ENCODE data around the gene RELA.

The RELA gene

DNA sequence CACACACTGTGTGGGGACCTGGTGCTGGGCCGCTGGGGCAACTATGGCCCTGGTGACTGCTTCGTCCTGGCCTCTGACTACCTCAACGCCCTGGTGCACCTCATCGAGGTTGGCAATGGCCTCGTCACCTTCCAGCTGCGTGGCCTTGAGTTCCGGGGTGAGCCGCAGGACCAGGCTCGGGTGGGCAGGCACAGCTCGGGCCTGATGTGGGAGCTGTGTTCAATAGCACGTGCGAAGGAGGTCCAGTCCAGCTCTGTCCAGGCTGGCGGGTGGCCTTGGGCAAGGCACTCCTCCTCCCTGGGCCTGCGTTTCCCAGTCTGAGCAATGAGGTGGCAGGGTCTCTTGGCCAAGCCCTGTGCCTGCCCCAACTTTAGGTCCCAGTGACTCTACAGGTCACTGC is 33.1 kb downstream of the RELA start:
- DNase-seq: no peak

DNA sequence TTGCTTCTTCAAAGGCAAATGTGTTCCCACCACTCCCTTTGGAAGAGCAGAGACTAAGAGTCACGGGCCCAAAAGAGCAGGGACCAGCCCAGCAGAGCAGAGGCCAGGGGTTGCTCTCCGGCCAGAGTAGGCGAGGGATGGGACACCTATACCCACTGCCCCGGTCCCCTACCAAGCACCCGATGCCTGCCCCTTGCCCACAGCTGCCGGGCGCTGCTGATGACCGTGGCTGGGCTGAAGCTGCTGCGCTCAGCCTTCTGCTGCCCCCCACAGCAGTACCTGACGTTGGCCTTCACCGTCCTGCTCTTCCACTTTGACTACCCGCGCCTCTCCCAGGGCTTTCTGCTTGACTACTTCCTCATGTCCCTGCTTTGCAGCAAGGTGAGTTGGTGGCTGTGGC is 35.5 kb downstream of the RELA start:
- DNase-seq: no peak

DNA sequence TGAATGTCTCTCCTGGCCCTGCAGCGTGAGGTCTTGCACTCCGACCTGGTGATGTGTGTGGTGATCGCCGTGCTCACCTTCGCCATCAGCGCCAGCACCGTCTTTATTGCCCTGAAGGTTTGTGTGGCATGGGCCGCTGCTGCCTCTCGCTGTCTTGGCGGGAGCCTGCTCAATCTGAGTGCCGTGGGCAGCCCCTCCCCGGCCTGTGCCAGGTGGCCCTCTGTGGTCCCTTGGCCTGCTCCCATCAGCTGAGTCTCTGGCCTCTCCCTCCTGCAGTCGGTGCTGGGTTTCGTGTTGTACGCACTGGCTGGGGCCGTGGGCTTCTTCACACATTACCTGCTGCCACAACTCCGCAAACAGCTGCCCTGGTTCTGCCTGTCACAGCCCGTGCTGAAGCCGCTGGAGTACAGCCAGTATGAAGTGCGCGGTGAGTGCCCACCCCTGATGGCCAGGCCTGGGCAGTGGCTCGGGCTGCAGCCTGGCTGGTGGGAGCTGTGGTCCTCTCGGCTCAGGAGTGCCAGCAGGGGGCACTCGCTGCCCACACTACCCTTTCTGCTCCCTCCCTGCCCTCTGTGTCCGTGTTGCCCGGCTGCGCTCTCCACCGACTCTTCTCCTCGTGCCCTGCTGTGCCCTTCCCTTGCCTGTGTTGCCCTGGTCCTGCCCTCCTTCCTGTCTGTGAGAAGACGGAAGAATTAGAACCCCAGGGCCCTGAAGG is 36.9 kb downstream of the RELA start:
- peak; percentile 23 for DNase-seq

DNA sequence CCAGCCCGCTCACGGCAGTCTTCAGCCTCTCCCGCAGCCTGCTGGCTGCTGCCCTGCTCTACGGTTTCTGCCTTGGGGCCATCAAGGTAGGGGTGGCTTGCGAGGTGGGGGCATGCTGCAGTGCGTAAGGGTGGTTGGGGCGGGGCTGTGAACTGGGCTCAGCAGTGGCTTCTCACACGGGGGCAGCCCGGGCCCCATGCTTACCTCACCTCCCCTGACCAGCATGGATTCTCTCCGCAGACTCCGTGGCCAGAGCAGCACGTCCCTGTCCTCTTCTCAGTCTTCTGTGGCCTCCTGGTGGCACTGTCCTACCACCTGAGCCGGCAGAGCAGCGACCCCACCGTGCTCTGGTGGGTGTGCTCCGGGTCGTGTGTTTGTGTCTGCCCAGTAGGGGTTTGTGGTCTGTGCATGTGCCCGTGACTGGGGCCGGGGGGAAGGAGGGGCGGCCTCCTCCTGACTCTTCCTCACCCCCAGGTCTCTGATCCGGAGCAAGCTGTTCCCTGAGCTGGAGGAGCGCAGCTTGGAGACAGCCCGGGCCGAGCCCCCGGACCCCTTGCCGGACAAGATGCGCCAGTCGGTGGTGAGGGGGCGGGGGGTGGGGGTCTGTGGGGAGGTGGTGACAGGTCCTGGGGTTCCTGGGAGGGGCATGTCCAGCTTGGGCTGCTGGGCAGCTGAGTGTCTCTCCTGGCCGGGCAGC is 37.6 kb downstream of the RELA start:
- no peak for DNase-seq

DNA sequence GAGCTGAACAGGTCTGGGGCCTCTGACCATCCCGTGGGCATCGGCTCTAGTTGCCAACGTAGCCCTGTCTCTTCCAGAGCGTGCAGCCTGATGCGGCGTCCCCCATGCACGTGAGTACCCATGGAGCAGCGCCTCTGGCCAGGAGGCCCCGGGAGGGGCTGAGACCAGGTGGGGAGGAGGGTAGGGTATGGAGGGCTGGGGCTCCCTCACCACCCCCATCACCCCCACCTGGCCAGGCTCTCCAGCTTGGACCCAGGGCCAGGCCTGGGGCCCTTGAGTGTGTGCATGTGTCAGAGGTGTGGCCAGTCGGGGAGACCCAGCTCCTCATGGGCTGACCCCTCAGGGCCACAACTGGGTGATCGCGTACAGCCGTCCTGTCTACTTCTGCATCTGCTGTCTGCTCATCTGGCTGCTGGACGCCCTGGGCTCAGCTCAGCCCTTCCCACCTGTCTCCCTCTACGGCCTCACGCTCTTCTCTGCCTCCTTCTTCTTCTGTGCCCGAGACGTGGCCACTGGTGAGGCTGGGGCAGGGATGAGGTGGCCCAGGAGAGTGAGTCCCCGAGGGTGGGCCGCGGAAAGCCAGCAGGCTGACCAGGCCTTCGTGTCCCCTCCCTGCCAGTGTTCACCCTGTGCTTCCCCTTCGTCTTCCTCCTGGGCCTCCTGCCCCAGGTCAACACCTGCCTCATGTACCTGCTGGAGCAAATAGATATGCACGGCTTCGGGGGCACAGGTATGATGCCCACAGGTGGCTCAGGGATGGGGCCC is 38.7 kb downstream of the RELA start:
- no peak for DNase-seq

DNA sequence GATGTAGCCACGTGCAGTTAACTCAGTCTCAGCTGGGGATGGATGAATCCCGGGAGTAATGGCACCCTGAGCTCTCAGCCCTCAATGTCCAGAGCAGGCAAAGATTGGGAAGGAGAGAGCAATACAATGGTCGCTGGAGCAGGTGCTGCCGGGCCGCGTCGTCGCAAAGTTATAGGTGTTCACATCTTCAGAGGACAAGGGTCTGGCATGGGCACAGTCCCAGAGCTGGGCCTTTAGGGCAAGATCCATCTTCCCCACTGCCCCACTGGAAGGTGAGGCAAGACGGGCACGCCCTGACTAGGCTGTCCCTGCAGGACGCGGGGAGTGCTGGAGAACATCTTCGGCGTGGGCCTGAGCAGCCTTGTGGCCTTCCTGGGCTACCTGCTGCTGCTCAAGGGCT is 39.5 kb downstream of the RELA start:
- DNase-seq: no peak

DNA sequence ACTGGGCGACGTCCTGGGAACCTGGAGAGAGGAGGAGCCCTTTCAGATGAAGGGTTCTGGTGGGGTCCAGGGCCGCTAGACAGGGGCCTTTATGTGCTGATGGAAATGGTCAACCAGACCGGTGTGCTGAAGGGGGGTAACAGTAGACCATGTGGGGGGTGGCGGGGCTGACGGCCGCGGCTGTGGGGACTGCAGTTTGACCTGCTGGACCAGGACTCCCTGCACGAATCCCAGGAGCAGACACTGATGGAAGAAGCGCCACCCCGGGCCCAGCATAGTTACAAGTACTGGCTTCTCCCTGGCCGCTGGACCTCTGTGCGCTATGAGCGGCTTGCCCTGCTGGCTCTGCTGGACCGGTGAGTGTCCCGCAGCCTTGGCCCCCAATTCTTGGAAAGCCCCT is 40.7 kb downstream of the RELA start:
- DNase-seq: no peak

DNA sequence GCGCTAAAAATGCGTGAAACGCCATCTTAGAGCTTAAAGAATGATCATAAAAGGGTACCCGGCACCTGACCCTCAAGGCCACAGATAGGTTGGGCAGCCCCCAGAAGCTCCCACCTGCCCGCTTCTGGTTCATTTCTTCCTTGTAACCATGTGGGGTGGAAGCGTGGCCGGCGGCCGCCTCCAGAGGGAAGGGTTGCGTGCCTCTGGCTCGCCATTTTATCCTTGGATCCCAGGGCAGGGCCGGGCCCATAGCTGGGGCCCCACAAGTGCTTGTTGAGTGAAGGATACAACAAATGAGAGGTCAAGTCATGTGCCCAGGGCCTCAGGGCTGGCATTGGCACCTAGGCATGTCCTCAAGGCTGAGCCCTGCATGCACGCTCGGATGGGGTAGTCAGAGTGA is 41.3 kb downstream of the RELA start:
- DNase-seq: no peak

DNA sequence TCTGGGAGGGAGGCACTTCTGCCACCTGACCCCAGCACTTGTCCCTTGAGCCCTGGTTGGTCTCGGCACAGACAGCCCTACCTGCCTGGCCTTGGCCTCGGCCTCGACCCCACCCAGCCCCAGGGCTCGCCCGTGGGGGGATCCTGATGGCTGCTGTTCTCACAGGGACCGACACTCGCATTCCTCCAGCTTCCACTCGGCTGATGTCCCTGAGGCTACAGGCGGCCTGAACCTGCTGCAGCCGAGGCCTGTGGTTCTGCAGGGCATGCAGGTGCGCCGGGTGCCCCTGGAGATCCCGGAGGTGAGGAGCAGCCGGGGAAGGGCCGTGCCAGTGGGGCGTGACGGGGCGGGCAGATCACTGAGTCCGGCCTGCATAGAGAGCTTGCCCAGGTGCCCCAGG is 42.0 kb downstream of the RELA start:
- DNase-seq: no peak

DNA sequence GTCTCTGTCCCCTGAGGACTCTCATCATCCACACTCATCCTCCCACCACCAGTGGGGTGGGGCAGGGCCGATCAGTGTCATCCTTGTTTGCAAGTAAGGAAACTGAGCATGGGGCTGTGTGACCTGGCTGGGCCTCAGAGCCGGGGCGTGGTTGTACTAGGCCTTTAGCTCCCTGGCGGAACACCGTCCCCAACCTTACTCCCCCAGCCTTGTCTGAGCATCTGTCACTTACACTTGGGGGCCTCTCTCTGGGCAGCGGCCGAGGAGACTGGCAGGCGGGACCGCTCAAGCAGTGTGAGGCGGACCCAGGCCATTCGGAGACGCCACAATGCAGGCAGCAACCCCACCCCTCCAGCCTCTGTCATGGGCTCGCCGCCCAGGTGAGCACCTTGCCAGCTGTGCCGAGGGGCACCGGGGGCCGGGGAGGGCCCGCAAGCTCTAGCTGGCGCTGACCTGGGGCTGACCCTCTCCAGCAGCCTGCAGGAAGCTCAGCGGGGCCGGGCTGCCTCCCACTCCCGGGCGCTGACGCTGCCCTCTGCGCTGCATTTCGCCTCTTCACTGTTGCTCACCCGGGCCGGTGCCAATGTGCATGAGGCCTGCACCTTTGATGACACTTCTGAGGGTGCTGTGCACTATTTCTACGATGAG is 43.3 kb downstream of the RELA start:
- no peak for DNase-seq

DNA sequence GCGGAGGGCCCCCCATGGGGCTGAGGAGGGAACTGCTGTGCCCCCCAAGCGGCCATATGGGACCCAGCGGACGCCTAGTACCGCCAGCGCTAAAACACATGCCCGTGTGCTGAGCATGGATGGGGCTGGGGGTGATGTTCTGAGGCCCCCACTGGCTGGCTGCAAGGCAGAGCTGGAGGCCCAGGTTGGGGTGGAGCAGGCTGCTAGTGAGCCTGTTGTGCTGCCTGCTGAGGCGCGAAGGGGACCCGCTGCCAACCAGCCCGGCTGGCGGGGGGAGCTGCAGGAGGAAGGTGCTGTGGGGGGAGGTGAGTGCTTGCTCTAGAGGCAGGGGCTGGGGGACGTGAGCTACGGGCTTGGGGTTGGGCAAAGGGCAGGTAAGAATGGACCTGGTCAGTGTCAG is 44.0 kb downstream of the RELA start:
- no peak for DNase-seq

DNA sequence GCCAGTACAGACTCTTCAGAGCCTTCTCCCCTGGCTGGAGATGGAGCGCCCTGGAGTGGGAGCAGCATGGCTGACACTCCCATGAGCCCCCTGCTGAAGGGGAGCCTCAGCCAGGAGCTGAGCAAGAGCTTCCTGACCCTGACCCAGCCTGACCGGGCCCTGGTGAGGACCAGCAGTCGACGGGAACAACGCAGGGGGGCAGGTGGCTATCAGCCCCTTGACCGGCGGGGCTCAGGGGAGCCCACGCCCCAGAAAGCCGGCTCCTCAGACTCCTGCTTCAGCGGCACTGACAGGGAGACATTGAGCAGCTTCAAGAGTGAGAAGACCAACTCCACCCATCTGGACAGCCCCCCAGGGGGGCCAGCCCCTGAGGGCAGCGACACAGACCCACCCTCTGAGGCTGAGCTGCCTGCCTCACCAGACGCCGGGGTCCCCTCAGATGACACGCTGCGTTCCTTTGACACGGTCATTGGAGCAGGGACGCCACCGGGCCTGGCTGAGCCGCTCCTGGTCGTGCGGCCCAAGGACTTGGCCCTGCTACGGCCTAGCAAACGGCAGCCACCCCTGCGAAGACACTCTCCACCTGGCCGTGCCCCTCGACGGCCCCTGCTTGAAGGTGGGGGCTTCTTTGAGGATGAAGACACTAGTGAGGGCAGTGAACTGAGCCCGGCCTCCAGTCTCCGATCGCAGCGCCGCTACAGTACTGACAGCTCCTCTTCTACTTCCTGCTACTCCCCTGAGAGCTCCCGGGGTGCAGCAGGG is 44.5 kb downstream of the RELA start:
- no peak for DNase-seq

DNA sequence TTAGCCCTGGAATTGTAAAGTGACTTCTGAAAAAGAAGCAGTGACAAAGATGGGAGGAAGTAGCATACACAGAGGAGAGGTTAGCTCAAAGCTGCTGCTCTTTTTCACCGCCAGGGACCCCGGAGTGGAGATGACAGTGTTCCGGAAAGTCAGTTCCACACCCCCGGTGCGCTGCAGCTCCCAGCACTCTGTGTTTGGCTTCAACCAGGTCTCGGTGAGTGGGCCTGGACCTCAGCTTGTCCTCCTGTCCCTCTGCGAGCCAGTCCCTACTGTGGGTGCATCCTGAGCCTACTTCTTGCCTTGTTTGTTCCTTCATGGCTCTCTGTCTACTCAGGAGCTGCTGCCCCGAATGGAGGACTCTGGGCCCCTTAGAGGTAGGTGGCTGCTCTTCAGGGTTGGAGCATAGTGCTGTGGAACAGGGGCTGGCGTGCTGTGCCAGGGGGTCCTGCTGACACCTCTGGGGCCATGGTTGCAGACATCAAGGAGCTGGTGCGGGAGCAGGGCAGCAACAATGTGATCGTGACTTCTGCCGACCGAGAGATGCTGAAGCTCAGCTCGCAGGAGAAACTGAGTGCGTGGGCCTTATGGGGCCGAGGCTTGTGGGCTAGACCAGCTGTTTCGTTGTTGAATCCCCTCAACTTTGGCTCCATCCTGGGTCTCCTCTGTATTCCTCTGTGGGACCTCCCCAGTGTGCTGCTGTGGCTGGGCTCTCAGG is 45.4 kb downstream of the RELA start:
- no peak for DNase-seq

DNA sequence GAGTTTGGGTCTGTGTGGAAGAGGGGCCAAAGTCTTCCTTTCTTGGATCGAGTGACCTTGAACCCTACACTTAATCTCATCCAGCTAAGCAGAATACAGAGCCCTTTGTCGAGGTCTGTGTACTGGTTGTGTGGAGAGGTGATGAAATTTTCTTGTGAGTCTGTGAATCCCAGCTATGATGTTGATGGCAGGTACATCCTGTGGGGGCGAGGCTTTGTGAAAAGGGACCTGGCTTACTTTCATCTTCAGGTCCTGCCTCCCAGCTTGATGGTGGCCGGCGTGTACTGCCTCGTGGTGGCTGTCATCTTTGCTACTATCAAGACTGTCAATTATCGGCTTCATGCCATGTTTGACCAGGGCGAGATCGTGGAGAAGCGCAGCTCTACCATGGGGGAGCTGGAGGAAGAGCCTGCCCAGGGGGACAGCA is 46.1 kb downstream of the RELA start:
- no peak for DNase-seq

DNA sequence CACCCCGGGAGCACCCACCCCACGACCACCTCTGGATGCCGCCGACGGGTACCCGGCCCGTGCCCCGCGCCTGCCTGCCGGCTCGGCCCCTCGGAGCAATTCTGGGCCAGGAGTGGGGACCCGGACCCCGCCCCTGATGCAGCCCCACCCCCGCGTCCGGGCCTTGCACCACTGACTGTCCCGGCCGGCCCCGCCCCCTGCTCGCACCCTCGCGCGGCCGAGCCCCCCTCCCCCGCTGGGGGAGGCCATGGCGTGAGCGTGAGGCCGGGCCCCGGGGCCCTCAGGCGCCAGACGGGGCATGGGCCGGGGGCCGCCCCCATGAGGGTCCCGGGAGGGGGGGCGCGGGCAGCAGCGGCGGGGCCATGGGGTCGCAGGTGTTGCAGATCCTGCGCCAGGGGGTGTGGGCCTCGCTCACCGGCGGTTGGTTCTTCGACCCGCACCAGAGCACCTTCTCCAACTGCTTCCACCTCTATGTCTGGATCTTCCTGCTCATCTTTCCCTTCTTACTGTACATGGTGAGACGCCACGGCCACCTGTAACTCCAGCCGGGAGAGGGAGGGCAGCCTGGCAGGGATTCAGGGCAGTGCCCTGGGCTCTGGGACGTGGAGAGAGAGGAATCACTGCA is 46.7 kb downstream of the RELA start:
- DNase-seq: no peak

DNA sequence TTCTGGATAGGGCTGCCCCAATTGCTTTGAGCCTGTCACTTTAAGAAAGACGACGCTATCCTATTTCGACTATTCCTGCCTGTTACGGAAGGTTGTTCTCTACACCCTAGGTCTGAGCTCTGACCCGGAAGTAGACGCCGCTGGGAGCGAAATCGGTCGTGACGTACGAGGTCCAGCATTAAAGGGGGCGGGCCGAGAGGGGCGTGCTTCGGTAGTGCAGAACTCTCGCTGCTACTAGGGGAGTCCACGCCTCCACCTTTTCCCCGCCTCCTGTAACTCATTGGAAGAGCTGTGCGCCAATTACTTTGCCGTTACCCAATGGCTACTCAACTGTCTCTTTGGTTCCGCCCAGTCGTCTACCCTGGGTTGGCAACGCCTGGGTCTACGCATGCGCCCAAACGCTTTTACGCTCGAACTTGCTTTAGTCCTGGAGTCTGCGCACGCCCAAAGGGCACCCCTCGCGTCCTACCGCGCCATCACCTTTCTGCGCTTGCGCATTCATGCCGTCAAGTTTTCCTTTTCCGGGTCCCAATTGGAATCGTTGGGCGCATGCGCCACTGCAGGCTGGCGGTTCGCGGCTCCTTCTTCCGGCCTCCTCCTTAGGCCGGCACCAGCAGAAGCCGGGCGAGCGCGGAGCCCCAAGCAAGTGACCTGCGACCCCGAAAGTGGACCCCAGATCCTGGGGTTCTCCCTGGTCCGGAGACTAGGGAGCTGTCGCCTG is 47.3 kb downstream of the RELA start, which contains the start of gene PCNX3:
Gene PCNX3 (plus strand): TSS at position 548 of the 721 bp plus-strand sequence. CDS start 536 bp downstream, outside the sequence.
- DNase-seq: peak; percentile 99

DNA sequence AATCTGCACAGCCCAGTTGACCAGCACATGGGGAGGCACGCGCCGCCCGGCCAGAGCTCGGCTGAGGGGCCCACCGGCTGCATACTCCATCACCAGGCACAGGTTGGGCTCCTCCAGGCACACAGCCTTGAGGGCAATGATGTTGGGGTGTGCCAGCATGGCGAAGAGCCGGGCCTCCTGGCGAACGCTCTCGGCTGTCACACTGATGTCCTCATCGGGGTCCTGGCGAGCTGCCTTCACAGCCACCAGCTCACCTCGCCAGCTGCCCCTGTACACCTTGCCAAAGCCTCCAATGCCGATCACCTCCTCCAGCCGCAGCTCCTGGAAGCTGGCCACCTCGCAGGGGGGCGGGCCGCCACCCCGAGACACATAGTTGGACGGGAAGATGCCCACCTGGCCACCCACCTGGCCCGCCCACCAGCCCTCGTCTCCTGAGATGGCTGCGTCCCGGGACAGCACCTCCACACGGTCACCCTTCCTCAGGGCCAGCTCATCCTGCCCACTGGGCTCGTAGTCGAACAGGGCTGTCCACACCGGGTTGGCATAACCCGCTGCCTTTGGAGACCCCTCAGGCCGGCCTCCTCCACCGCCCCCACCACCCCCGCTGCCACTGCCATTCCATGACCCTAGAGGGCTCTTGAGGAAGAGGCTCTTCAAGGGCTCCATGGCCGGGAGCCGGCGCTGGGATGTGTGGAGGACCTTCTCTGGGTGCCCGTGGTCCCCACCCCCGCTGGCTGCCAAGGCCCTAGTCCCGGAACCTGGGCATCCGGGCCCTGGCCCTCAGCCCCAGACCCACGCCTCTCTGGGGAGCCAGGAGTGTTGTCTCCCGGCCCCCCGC is 49.4 kb downstream of the RELA start:
- DNase-seq: no peak

DNA sequence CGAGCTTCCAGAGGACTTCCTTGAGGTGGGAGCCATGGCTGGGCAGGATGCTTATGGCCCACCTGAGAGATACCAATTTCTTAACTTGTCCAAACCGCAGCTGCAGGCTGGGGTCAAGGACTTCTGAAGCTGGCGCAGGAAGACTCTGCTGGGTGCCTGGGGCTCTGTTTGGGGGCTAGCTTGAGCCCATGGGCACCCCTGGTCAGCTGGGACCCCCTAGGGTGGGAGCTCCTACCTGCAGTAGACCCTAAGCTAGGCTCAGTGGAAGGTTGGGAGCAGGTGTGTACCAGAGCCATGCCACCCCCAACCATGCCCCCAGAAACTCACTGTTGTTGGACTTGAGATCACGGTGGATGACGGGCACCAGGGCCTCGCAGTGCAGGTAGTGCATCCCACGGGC is 50.0 kb downstream of the RELA start:
- no peak for DNase-seq

DNA sequence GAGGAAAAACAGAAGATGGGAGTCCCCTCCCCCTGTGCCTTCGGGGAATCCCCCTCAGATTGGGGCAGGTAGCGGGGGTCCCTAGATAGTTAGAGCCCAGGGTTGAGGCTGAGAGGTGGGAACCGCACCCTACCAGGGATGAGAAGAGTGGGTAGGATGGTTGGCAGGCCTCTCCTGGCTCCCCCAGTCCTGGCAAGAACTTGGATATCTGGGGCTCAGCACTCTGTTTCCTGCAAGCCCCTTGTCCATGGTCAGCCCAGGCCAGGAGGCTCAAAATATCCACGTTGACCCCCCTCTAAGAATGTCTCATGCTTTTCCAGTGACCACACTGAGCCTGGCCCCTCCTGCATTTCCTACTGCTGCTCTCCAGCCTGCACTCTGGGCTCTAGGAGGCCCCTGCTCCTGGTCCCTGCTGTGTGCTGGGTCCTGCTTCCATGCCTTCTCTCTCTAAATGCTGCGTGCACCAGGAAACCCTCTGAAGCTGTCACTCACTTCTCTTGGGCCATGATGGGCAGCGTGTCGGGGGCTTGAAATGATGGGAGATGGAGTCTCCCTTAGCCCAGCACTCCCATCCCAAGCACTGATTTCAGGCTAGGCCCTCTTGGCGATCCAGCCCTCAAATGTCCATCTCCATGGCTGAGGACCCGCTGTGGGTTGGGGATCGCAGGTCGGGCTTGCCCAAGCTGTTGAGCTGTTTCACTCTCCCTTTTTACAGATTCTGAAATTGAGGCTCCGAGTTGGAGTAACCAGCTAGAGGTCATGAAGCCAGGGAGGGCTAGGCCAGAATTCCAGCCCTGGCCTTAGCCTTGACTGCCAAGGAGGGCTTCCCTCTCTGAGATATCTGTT is 50.7 kb downstream of the RELA start:
- DNase-seq: no peak

Measured in NCI-H1694 treated with DMSO at 0.1 percent for 48 hours (cell line).